PC-9 (cell line): ENCODE data around the gene MBD5. TPM values are rescaled to one million over a fixed set of nuclear protein-coding genes. Genes with fewer than 3 reads are reported as not detected.

ENCODE experiments used
- BruUV-seq: library from RNA; stranded (reverse); fragments of 400-500 nt; replicated peaks from 2 replicates; lab custom pipeline; 2021; lab: Mats Ljungman, UMichigan
- CTCF ChIA-PET: fragments of 300-600 bp; sonication (Branson Sonifier 250); formaldehyde crosslinking; loops from one replicate; lab custom pipeline; 2022; ENCODE audit warnings: antibody characterized with exemption; lab: Charles Lee
- POLR2A ChIA-PET: fragments of 300-600 bp; sonication (Branson Sonifier 250); formaldehyde crosslinking; loops from one replicate; lab custom pipeline; 2022; ENCODE audit warnings: antibody characterized with exemption; ENCODE audit not compliant: unreplicated experiment; lab: Charles Lee
- DNase-seq, 2 experiments: peaks; one replicate each; pipeline versions ENCODE4 v3.0.0 to v3.0.0-alpha.2; 2015 to 2022; ENCODE audit warnings: mixed read lengths in 1 of 2
- H2AFZ ChIP-seq: fragments of 200-600 bp; sonication (generic); 2 replicates; pipeline ENCODE4 v1.8.1; 2017; ENCODE audit warnings: antibody characterized with exemption
- H3F3A ChIP-seq: fragments of 200-600 bp; sonication (generic); 2 replicates; pipeline ENCODE4 v1.8.1; 2017; ENCODE audit warnings: antibody characterized with exemption, mild to moderate bottlenecking, low read depth; ENCODE audit not compliant: insufficient read depth
- H3K27ac ChIP-seq: fragments of 200-600 bp; sonication (generic); 2 replicates; pipeline ENCODE4 v1.6.1; 2016; ENCODE audit warnings: mixed run types
- H3K27me3 ChIP-seq: fragments of 200-600 bp; sonication (generic); 2 replicates; pipeline ENCODE4 v1.6.1; 2016; ENCODE audit warnings: low read depth, mixed run types; ENCODE audit not compliant: insufficient read depth
- H3K36me3 ChIP-seq: fragments of 200-600 bp; sonication (generic); 2 replicates; pipeline ENCODE4 v1.6.1; 2016; ENCODE audit warnings: low read depth, mixed run types
- H3K4me1 ChIP-seq: fragments of 200-600 bp; sonication (generic); replicated peaks from 2 replicates; pipeline ENCODE4 v1.6.1; 2016; ENCODE audit warnings: mixed run types; ENCODE audit not compliant: insufficient read depth
- H3K4me2 ChIP-seq: fragments of 200-600 bp; sonication (generic); 2 replicates; pipeline ENCODE4 v1.6.1; 2017; ENCODE audit warnings: mixed run types
- H3K4me3 ChIP-seq: fragments of 200-600 bp; sonication (generic); 2 replicates; pipeline ENCODE4 v1.6.1; 2016; ENCODE audit warnings: mixed run types
- H3K79me2 ChIP-seq: fragments of 200-600 bp; sonication (generic); 2 replicates; pipeline ENCODE4 v1.6.1; 2017; ENCODE audit warnings: low read depth, mixed run types
- H3K9me2 ChIP-seq: fragments of 200-600 bp; sonication (generic); 2 replicates; pipeline ENCODE4 v1.8.1; 2017; ENCODE audit warnings: mild to moderate bottlenecking; ENCODE audit not compliant: insufficient read depth
- H3K9me3 ChIP-seq: fragments of 200-600 bp; sonication (generic); 2 replicates; pipeline ENCODE4 v1.8.1; 2016; ENCODE audit warnings: low read depth; ENCODE audit not compliant: insufficient read depth
- H4K20me1 ChIP-seq: fragments of 200-600 bp; sonication (generic); 2 replicates; pipeline ENCODE4 v1.8.1; 2017; ENCODE audit not compliant: insufficient read depth
- EZH2 ChIP-seq: fragments of 200-600 bp; sonication (generic); IDR thresholded peaks from 2 replicates; pipeline ENCODE4 v1.8.0; 2017; ENCODE audit warnings: antibody characterized with exemption, low read depth
- intact Hi-C: fragments of 100-400 bp; cut with micrococcal nuclease; formaldehyde crosslinking; loops from one replicate; pipeline ENCODE4 v1.10.0; 2022; ENCODE audit not compliant: unreplicated experiment
- total RNA-seq: library from RNA; stranded (reverse); gene quantifications from 2 replicates; pipeline ENCODE4 v1.2.3, GENCODE V29; 2021
- TF ChIP-seq, protein P1 (sequence below): fragments of 200-600 bp; sonication (generic); conservative IDR thresholded peaks from 2 replicates; pipeline ENCODE4 v1.6.1; 2017; ENCODE audit warnings: mixed run types, antibody characterized with exemption, mild to moderate bottlenecking, moderate library complexity

Gene MBD5
- total RNA-seq, 1 experiment from 2014 or later, result 46.5 TPM

DNA sequence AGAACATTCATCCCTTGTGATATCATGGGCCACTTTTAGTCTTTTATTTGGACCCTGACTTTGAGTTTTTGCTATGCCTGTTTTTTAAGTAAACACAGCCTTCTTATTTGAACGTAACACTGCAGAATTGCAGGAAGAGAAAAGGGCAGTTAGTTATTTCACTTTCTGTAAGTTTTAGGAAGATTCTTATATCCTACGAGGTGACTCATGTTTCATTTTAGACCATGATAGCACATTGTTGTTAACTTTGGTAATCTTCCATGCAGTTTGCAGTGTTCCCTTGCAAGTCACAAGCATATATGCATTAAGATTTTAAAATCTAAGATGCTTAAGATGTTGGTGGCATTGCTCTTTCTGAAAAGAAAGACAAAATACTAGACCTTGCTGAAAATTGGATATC is 495.1 kb downstream of the MBD5 start:
- no peaks in the 10 kb centered on the region for H4K20me1 ChIP-seq
- no peaks in the 10 kb centered on the region for H3K79me2 ChIP-seq
- H3K36me3 ChIP-seq, result no peaks in the 10 kb centered on the region
- H2AFZ ChIP-seq, result no peak overlapping the region
- intact Hi-C loops, result no loop called here
- TF ChIP-seq, protein P1, sequence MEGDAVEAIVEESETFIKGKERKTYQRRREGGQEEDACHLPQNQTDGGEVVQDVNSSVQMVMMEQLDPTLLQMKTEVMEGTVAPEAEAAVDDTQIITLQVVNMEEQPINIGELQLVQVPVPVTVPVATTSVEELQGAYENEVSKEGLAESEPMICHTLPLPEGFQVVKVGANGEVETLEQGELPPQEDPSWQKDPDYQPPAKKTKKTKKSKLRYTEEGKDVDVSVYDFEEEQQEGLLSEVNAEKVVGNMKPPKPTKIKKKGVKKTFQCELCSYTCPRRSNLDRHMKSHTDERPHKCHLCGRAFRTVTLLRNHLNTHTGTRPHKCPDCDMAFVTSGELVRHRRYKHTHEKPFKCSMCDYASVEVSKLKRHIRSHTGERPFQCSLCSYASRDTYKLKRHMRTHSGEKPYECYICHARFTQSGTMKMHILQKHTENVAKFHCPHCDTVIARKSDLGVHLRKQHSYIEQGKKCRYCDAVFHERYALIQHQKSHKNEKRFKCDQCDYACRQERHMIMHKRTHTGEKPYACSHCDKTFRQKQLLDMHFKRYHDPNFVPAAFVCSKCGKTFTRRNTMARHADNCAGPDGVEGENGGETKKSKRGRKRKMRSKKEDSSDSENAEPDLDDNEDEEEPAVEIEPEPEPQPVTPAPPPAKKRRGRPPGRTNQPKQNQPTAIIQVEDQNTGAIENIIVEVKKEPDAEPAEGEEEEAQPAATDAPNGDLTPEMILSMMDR, result no peak
- no peak for TF ChIP-seq EZH2
- CTCF ChIA-PET, result no interaction called here
- H3K27ac ChIP-seq, result no peak overlapping the region
- no TSS peak for BruUV-seq
- no peak for DNase-seq
- H3K4me1 ChIP-seq, result no peaks in the 10 kb centered on the region
- no peaks in the 10 kb centered on the region for H3K27me3 ChIP-seq
- no peaks in the 10 kb centered on the region for H3K9me3 ChIP-seq
- H3K9me2 ChIP-seq, result no peaks in the 10 kb centered on the region
- no peak overlapping the region for H3K4me3 ChIP-seq
- H3F3A ChIP-seq, result no peaks in the 10 kb centered on the region
- POLR2A ChIA-PET, result no interaction called here
- no peak overlapping the region for H3K4me2 ChIP-seq

DNA sequence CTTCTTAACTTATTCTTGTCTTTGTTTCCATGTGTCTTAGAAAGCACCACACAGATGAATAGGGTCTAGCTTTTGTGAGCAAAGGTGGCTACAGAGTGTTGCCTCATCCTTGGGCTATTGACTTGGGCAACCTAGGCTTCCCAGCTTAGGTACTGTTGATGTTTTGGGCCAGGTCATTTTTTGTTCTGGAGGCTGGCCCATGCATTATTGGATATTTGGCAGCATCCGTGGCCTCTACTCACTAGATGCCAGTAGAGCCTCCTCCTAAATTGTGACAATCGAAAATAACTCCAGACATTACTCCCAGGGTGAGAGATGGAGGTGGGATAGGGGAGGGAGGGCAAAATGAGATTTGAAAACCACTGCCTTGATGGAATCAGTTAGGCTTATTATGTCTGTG is 496.4 kb downstream of the MBD5 start:
- Histone ChIP-seq H4K20me1 (no peaks in the 10 kb centered on the region), H3K4me1 (no peaks in the 10 kb centered on the region), H3K9me2 (no peaks in the 10 kb centered on the region), H3K4me2 (no peak overlapping the region), H3K4me3 (no peak overlapping the region), H3K27me3 (no peaks in the 10 kb centered on the region), H3K79me2 (no peaks in the 10 kb centered on the region), H3F3A (no peaks in the 10 kb centered on the region), H3K36me3 (no peaks in the 10 kb centered on the region), H2AFZ (no peak overlapping the region), H3K9me3 (no peaks in the 10 kb centered on the region), H3K27ac (no peak overlapping the region)
- DNase-seq, result no peak
- intact Hi-C loops, result no loop called here
- BruUV-seq, result no TSS peak
- CTCF ChIA-PET, result no interaction called here
- POLR2A ChIA-PET, result no interaction called here
- no peak for TF ChIP-seq EZH2
- TF ChIP-seq, protein P1, result no peak

DNA sequence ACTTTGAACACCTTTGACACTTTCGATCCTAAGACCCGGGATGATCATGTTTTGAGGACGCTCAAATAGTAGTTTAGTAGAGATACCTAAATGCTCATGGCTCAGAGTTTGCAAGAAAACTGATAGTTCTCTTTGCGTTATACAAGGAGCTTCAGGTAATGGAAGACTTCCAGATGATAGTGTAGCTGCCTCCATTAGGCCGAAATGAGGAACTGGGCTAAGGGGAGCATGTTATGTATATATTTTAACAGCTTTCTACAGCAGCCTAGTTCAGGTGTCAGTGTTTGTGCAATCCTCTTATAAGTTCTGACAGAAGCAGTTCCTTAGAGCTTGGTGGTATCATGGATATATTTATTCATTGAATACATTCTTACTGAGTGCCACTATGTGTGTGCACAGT is 496.9 kb downstream of the MBD5 start:
- CTCF ChIA-PET, result no interaction called here
- no TSS peak for BruUV-seq

More for the DNA sequence above, 496.9 kb downstream of the MBD5 start:
- Histone ChIP-seq H3K9me2 (no peaks in the 10 kb centered on the region), H3K4me3 (no peak overlapping the region), H3F3A (no peaks in the 10 kb centered on the region), H3K27ac (no peak overlapping the region), H3K27me3 (no peaks in the 10 kb centered on the region), H3K79me2 (no peaks in the 10 kb centered on the region), H3K9me3 (no peaks in the 10 kb centered on the region), H3K4me1 (no peaks in the 10 kb centered on the region), H3K4me2 (no peak overlapping the region), H3K36me3 (no peaks in the 10 kb centered on the region), H2AFZ (no peak overlapping the region), H4K20me1 (no peaks in the 10 kb centered on the region)
- POLR2A ChIA-PET, result no interaction called here
- intact Hi-C loops, result no loop called here
- DNase-seq, result no peak
- no peak for TF ChIP-seq EZH2
- TF ChIP-seq, protein P1, result no peak
